IPS-18a (cell line): ENCODE measurements around the gene SYS1.
A peak's percentile ranks its signal among the peaks of the same experiment; 100 is the strongest.
"Not testable (repeated sequence)": the region's sequence is repeated elsewhere in the genome, so short reads cannot be mapped to it uniquely, and the experiment has no call there.

Experiments
- H3K27ac ChIP-seq: one replicate; pipeline ENCODE4 v1.5.1; 2013; ENCODE audit warnings: low read length
- H3K27me3 ChIP-seq: one replicate; pipeline ENCODE4 v1.6.1; 2013; ENCODE audit warnings: mild to moderate bottlenecking, low read length; ENCODE audit not compliant: control insufficient read depth, insufficient read depth
- H3K36me3 ChIP-seq: one replicate; pipeline ENCODE4 v1.6.1; 2013; ENCODE audit warnings: low read depth, low read length; ENCODE audit not compliant: control insufficient read depth
- H3K4me1 ChIP-seq: one replicate; pipeline ENCODE4 v1.6.1; 2013; ENCODE audit warnings: low read depth, low read length; ENCODE audit not compliant: control insufficient read depth
- H3K4me3 ChIP-seq: one replicate; pipeline ENCODE4 v1.5.1; 2013; ENCODE audit warnings: low read length
- H3K9ac ChIP-seq: one replicate; pipeline ENCODE4 v1.6.1; 2013; ENCODE audit warnings: mild to moderate bottlenecking, low read length, moderate library complexity
- H3K9me3 ChIP-seq: one replicate; pipeline ENCODE4 v1.6.1; 2013; ENCODE audit warnings: low read depth, low read length; ENCODE audit not compliant: control insufficient read depth

Gene SYS1

GRCh38 chr20:45347936-45348778 lies 14.8 kb upstream of the SYS1 start, which contains the start of gene SDC4:
Gene SDC4, minus strand, starts transcription at chr20:45348424. Its CDS starts 40 bp downstream, at chr20:45348384.
- H3K9ac ChIP-seq: peak within 1 kb of the TSS; percentile 76

GRCh38 chr20:45350217-45350616 lies 12.7 kb upstream of the SYS1 start:
- Histone ChIP-seq H3K27me3 (no peaks in the 10 kb centered on the region), H3K9ac (no peak overlapping the region), H3K36me3 (no peaks in the 10 kb centered on the region), H3K9me3 (no peaks in the 10 kb centered on the region), H3K4me1 (peaks cover 23% of the 10 kb centered on the region), H3K4me3 (no peak overlapping the region), H3K27ac (no peak overlapping the region)

More at GRCh38 chr20:45347936-45348778, 14.8 kb upstream of the SYS1 start, which contains the start of gene SDC4:
- Histone ChIP-seq H3K4me1 (peaks cover 41% of the 10 kb centered on the region), H3K36me3 (no peaks in the 10 kb centered on the region), H3K27ac (no peak within 1 kb of the TSS), H3K9me3 (no peaks in the 10 kb centered on the region), H3K4me3 (peak within 1 kb of the TSS; percentile 82), H3K27me3 (no peaks in the 10 kb centered on the region)

GRCh38 chr20:45350795-45351194 lies 12.2 kb upstream of the SYS1 start:
- not testable (repeated sequence) for H3K36me3 ChIP-seq, H3K27ac ChIP-seq, H3K9ac ChIP-seq, H3K9me3 ChIP-seq, H3K27me3 ChIP-seq, H3K4me3 ChIP-seq
- peaks cover 17% of the 10 kb centered on the region for H3K4me1 ChIP-seq

GRCh38 chr20:45352729-45353128 lies 10.2 kb upstream of the SYS1 start:
- H3K27me3 ChIP-seq: no peaks in the 10 kb centered on the region
- H3K4me3 ChIP-seq: no peak overlapping the region
- no peaks in the 10 kb centered on the region for H3K9me3 ChIP-seq
- H3K4me1 ChIP-seq: peaks cover 2% of the 10 kb centered on the region
- H3K9ac ChIP-seq: no peak overlapping the region
- no peaks in the 10 kb centered on the region for H3K36me3 ChIP-seq
- no peak overlapping the region for H3K27ac ChIP-seq

- no peaks in the 10 kb centered on the region for H3K9me3 ChIP-seq
- no peaks in the 10 kb centered on the region for H3K27me3 ChIP-seq
- H3K36me3 ChIP-seq: no peaks in the 10 kb centered on the region
- H3K27ac ChIP-seq: no peak overlapping the region
- no peak overlapping the region for H3K4me3 ChIP-seq
- peaks cover 2% of the 10 kb centered on the region for H3K4me1 ChIP-seq
- H3K9ac ChIP-seq: no peak overlapping the region
These were observed 9.2 kb upstream of the SYS1 start for GRCh38 chr20:45353746-45354145.

GRCh38 chr20:45354423-45355208 lies 8.3 kb upstream of the SYS1 start:
- no peaks in the 10 kb centered on the region for H3K27me3 ChIP-seq
- H3K4me1 ChIP-seq: peaks cover 5% of the 10 kb centered on the region
- no peak overlapping the region for H3K4me3 ChIP-seq
- H3K9ac ChIP-seq: no peak overlapping the region
- H3K36me3 ChIP-seq: no peaks in the 10 kb centered on the region
- H3K9me3 ChIP-seq: no peaks in the 10 kb centered on the region
- no peak overlapping the region for H3K27ac ChIP-seq

- H3K27ac ChIP-seq: no peak overlapping the region
- H3K9me3 ChIP-seq: no peaks in the 10 kb centered on the region
- H3K4me3 ChIP-seq: no peak overlapping the region
- no peaks in the 10 kb centered on the region for H3K36me3 ChIP-seq
- no peak overlapping the region for H3K9ac ChIP-seq
- H3K27me3 ChIP-seq: no peaks in the 10 kb centered on the region
- H3K4me1 ChIP-seq: peaks cover 6% of the 10 kb centered on the region
These were observed 7.5 kb upstream of the SYS1 start for GRCh38 chr20:45355209-45356084.

- no peaks in the 10 kb centered on the region for H3K9me3 ChIP-seq
- peaks cover 6% of the 10 kb centered on the region for H3K4me1 ChIP-seq
- H3K4me3 ChIP-seq: no peak overlapping the region
- no peaks in the 10 kb centered on the region for H3K27me3 ChIP-seq
- H3K9ac ChIP-seq: no peak overlapping the region
- H3K36me3 ChIP-seq: no peaks in the 10 kb centered on the region
- H3K27ac ChIP-seq: no peak overlapping the region
These were observed 4.5 kb upstream of the SYS1 start for GRCh38 chr20:45358282-45359068.

GRCh38 chr20:45359069-45359405 lies 3.9 kb upstream of the SYS1 start:
- no peak overlapping the region for H3K4me3 ChIP-seq
- H3K9ac ChIP-seq: no peak overlapping the region
- no peak overlapping the region for H3K27ac ChIP-seq
- H3K27me3 ChIP-seq: no peaks in the 10 kb centered on the region
- peaks cover 9% of the 10 kb centered on the region for H3K4me1 ChIP-seq
- no peaks in the 10 kb centered on the region for H3K36me3 ChIP-seq
- H3K9me3 ChIP-seq: no peaks in the 10 kb centered on the region

- Histone ChIP-seq H3K9me3 (no peaks in the 10 kb centered on the region), H3K27ac (no peak overlapping the region), H3K4me1 (peaks cover 9% of the 10 kb centered on the region), H3K27me3 (no peaks in the 10 kb centered on the region), H3K4me3 (no peak overlapping the region), H3K9ac (no peak overlapping the region), H3K36me3 (no peaks in the 10 kb centered on the region)
These were observed 3.4 kb upstream of the SYS1 start for GRCh38 chr20:45359406-45360148.
